Measurements from ENCODE around the gene GPC5.

- TF ChIP-seq POLR2A (IDR thresholded peaks at IDR 0.05) (no peak), CTCF (IDR thresholded peaks at IDR 0.05) (no peak)
Measured at GRCh38 chr13:91934354-91934753, 535.9 kb downstream of the GPC5 start.

Data from testis (tissue), 2 donors.